Umbilical cord (tissue), 2 donors: ENCODE results near the gene ZC3H12D. TPM values are rescaled to one million over a fixed set of nuclear protein-coding genes. Genes with fewer than 3 reads are reported as not detected.
"Not testable (repeated sequence)": the region's sequence is repeated elsewhere in the genome, so short reads cannot be mapped to it uniquely, and the experiment has no call there.

Experiments used
- DNase-seq: peaks from one replicate; pipeline ENCODE4 v3.0.0-alpha.2; 2015; ENCODE audit warnings: low spot score
- total RNA-seq: library from RNA; depleted of rRNA; stranded (reverse); fragments of >200 nt; gene quantifications from one replicate; pipeline ENCODE4 v1.2.3, GENCODE V29; 2014; ENCODE audit warnings: low replicate concordance; ENCODE audit not compliant: insufficient read depth

Gene ZC3H12D
- total RNA-seq, 1 donor from 2014 or later, result 5.5 TPM

DNA sequence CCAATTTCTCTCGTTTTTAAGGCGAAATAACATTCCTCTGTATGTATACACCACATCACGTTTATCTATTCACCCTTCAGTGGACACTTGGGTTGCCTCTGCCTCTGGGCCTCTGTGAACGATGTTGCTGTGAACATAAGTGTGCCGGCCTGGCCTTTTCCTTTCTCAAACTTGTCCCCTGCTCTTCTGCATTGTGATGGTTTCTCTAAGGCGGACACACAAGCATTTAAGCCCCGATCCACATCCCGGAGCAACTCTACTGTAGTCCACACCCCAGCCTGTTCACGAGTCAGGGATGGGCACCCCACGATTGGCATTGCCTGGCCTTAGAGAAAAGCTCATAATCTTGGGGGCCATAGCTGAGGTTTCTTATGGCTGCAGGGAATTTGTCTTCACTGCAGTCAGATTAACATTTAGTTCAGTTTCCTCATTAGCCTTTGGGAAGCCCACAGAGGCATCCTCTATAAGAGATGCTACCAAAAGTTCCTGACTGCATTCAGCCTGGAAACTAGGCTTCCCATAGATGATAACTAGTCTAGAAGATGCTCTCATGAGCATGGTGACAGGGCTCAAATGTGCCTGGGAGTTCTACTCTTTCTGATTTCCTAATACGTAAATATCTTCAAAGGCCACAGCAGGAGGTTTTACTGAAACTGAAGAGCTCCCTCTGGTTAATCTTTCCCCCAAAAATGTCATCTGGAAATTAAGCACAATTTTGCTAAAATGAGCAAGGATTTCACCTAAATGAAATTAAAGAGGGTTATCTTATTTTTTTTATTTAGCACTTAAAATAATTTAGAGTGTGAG, 762 bp downstream of the ZC3H12D start:
- no peak for DNase-seq

DNA sequence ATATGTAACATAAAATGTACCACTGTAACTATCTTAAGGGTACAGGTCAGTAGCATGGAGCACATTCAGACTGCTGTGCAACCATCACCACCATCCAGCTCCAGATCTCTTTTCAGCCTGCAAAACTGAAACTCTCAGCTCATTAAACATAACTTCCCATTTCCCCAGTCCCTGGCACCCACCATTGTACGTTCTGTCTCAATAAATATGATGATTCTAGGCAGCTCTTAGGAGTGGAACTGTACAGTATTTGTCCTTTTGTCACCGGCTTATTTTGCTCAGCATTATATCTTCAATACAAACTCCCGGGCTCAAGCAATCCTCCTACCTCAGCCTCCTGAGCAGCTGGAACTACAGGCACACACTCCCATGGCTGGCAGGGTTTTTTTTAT, 1.5 kb downstream of the ZC3H12D start:
- DNase-seq, result no peak

DNA sequence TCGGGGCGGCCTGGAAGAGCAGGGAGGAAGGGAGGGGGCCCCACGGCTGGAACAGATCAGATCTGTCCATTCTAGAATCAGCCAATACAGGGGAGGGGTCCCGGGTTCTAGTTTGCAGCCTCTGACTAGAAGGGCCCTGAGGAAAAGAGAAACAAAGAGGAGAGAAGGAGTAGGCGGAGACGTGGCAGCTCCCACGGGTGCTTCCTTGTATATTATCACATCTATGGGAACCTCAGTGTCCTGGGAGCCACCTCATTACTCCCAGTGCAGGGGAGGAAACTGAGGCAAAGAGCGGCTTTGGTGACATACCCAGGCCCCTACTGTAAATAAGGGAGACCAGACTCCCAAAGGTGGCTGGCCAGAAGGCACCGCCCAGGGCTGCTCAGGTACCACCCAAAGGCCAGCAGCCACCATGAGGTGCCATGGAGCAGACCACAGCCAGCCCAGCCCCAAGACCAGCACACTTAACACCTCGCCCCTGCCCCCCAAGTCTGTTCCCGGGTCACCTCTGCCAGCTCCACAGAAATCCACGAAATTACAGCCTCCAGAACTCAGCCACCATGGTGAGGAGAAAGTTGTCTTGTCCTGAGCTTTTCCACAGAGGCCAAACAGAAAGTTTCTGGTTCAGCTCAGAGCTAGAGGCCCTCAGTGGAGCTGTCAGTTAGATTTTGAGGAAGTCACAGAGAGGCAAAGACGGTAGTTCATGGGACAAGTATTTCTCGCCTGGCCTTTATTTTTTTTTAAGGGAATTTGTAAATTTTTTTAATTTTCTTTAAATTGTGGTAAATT, 2.1 kb downstream of the ZC3H12D start:
- DNase-seq, result no peak

DNA sequence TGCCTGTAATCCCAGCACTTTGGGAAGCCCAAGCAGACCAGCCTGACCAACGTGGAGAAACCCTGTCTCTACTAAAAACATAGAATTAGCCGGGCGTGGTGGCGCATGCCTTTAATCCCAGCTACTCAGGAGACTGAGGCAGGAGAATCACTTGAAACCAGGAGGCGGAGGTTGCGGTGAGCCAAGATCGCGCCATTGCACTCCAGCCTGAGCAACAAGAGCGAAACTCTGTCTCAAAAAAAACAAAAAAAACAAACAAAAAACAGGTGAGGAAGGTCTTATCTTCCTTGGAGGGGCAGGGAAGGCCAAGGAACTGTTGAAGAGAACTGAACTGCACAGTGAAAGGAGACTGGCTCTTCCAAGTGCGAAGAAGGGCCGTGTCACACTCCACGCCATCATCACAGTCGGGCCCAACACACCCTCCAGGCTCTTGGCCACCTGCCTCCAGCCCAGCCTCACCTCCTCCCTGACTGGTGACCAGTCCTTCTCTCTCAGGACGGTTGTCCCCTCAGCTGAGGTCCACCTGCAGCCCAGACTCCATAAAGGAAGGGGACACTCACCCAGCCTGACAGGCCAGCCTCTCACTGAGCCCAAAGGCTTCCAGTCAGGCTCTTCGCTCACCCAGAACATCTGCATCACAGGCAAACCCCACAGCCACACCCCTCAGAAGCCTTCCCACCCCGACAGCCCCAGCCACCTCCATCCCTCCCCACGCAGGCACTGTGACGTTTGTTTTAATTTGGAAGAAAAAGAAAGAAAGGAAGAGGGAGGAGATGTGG, 4.1 kb downstream of the ZC3H12D start:
- DNase-seq, result no peak

DNA sequence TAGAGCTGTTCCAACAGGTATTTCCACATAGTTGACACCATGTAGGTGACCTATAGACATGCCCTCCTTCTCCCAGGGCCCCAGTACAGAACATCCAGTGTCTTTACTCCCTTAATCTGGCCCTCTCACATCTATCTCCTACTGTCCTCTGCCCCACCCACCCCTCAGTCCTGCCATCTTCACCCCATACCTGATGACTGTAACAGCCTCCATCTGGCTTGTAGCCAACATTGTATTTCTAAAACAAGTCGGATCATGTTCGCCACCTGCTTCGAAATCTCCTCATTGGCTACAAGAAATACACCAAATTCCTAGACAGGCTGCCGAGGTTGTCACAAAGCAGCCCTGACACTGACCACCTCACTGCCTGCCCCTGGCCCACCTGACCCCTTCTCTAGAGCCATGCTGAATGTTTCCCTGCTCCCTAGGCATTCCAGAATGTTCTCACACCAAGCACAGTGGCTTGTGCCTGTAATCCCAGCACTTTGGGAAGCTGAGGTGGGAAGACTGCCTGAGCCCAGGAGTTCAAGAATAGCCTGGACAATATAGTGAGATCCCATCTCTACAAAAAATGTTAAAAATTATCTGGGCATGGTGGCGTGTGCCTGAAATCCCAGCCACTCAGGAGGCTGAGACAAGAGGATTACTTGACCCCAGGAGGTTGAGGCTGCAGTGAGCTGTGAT, 6.0 kb downstream of the ZC3H12D start:
- peak; percentile 43 for DNase-seq

DNA sequence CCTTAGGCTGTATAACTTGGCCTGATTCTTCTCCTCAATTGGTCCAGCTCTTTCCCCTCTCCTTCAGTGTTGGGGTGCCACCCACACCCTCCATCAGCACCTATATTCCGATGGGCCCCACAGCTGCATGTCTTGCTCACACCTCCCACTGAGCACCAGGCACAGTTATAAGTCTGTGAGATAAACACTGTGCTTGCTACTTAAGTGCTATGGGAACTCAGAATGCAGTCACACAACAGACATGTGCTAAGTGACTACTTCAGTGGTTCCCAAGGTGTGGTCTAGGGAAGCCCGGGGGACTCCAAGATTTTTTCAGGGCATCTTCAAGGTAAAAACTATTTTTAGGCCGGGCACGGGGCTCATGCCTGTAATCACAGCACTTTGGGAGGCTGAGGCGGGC, 7.3 kb downstream of the ZC3H12D start:
- no peak for DNase-seq

DNA sequence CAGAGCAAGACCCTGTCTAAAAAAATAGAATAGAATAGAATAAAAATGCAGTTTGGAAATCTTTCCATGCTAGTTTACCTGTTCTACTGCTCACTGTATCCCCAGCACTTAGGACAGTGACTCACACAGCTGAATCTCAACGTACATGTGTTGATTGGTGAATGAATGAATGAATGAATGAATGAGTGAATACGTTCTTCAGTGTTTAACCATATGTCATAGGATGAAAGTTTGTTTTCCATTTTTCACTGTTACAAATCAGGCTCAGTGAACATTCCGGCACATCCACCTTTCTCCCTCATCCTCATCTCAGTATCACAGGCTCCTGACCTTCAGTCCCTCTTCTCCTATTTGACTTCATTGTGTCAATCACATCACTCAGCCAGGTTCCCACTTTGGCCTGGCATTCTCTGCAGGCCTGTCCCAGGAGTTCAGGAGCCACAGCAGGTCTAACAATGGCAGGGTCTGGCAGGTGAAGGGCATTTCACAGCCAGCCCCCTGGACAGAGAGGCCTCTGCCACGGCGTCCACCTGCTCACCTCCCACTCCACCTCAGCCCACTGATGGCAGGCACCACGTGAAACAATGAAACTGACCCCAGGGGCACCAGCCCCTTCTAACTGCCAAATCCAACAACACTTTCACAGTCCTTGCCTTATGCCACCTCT, 7.9 kb downstream of the ZC3H12D start:
- DNase-seq, result no peak

DNA sequence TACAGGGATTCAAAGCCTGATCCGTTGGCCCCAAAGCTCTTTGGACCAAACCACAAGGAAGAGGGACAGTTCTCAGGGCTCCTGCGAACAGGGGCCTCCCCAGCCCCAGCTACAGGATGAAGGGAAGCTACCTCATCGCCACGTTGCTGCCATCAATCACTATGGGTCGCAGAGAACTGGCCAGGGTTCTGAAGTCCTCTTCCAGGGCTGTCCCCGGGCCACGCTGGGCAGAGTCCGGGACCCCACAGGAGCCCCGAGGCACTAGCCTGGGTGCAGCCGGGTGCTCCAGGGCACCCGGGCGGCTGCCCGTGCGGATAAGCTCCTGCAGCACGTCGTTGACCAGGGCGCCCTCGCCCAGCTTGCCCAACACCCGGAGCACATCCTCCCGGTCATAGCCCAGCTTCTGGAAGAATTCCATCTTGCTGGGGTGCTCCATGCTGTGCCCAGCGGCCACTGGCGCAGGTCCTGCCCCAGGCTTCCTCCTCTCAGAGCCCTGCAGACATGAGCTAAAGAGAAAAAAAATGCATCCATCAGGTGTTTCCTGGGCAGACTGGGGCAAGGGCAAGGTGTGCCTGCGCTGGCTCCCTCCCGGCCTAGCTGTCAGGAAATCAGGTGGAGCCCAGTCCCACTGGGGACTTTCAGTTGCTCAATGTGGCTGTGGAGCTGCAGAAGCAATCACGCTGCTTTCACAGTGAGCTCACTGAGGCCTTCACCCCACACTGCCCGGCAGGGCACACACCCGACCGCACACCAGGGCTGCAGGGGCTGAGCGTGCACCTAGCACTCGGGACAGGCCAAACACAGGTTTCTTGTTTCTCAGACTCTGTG, 10.5 kb downstream of the ZC3H12D start:
- DNase-seq, result no peak

DNA sequence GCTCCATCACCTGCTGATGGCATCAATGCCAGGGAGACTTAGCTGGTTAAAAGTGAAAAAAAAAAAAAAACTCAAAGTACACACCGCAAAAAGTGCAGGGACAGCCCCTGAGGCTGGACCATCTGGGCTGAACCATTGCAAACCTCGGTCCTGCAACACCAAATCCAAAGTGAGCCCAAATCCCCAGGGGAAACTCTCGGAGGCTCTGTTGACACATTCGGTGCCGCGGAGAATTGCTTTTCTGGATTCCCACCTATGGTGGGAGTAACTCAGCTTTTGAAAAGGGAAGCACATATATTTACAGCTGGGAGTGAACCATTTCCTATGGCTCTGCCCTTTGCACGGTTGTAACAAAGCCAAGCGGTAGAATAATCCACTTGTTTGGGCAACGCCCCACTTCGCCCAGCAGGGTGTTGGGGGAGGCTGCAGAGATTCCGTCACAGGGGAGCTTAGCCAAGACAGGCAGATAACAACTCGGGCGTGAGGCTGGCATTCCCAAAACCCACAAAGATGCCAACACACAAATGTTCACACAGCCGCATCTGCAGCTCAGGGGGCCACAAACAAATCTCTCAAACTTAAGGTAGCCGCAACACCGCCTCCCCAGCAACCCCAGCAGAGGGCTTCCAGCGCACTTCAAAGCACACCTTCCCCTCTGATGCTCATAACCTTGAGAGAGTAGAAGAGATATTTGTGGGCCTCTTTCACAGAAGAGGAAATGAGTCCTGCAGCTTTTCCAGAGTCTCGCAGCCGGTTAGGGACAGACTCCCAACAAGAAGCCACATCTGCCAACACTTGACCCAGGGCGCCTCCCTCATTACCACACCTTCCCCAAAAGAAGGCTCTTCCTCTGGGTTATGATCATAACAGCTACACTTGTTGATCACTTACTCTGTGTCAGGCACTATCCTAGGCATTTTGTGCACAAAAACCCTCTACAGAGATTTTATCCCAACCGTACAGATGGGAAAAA, 11.4 kb downstream of the ZC3H12D start:
- DNase-seq, result no peak

DNA sequence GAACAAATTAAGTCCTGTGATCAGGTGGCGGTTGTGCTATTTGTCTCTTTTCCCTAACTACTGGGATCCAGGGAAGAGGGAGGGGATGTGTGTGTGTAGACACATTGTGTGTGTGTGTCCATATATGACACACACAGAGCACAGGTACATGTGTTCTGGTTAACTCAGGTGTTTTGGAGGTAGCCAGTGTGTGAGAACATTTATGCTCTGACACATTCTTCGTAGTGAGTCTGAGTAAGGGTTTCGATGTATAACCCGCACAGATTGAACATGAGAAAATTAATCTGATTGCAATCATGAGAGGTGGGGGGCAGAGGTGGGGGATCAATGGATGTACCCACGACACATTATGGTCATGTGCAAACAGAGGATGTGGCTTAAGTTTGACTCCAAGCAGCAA, 12.6 kb downstream of the ZC3H12D start:
- DNase-seq, result no peak

DNA sequence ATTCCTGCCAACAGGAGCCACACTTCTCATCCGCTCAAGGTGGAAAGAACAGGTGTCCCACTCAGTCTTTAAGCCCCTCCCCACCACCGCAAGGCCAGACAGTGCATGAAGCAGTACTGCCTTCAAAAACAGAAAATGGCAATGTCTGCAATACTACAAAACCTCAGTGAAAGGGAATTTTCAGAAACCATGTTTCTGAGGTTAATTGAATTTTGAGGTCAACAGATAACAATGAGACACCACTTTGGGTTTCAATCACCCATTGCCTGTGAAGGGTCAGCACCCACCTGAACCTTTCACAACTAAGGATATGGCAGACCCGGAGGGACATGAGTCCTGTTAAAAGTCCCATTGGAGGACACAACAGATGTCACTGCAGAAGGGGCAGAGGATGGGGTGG, 13.0 kb downstream of the ZC3H12D start:
- DNase-seq, result no peak

DNA sequence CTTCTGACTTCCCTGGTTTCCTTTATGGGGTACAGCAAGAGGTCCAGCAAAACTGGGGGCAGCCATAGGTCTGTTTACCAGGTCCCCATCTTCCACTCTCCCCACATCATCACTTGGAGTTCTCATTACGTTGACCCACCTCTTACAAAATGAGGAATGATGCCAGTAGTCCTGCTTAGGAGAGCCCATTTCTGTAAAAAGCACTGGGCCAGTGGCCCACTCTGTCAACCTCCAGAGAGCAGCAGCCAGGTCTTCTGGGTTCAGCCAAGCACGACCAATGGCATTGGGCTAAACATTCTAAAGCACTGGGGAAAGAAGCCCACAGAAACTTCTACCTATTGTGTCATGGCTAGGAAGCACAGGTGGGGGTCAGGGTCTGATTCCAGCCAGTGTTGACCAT, 13.9 kb downstream of the ZC3H12D start:
- DNase-seq, result no peak

DNA sequence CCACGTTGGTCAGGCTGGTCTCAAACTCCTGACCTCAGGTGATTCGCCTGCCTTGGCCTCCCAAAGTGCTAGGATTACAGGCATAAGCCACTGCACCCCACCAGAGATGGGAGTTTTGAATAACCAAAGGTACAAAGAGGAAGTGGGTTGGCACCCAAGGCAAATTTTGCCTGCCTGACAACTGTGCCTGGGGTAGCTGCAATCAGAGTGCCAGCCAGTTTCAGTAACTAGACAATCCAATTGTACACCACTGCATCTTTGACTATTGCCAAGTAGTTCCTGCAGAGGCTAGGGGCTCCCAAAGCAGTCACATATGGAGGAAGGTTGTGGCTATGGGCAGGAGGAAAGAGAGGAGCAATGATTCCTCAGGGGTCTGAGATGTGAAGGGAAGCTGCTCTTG, 16.6 kb downstream of the ZC3H12D start:
- no peak for DNase-seq

DNA sequence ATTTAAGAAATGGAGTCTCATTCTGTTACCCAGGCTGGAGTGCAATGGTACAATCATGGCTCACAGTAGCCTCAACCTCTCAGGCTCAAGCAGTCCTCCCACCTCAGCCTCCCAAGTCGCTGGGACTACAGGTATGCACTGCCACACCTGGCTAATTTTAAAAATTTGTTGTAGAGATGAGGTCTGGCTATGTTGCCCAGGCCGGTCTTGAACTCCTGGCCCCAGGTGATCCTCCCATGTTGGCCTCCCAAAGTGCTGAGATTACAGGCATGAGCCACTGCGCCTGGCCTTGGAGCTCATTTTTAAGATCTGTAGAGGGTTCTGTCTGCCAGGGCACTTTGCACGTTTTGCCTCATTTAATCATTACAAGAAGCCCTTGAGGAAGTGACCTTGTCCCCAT, 17.5 kb downstream of the ZC3H12D start:
- DNase-seq, result no peak

DNA sequence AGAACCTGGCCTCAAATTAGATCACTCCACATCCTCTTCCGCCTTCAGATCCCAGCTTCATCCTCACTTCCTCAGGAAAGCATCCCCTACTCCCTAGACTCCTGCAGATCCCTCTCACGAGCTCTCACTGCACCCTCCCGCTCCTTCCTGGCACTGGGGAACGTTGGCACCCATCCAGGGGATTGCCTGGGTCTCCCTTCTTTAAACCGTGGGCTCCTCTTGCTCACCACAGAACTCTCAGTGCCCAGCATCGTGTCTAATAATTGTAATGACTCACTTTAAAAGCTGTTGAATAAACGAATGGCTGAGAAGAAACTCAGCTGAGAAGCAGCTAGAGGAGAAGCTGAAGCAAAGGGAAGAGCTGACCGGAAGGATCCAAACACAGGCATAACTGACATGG, 20.4 kb downstream of the ZC3H12D start:
- no peak for DNase-seq

DNA sequence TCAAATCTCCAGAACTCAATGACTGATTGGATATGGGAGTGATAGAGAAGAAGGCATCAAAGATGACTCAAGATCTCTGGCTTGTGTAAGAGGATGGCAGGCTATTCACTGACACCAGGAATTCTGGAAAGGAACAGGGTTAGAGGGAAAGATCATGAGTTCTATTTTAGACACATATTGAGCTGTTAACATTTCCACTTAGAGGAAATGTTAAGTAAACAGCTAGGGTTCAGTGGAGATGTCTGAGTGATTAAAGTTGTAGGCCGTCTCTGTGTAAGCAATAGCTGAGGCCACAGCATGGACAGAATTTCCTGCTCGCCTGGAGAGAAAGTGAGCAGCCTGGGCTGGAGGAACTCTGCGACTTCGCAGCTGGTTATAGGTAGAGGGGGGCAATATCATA, 21.0 kb downstream of the ZC3H12D start:
- DNase-seq, result no peak

DNA sequence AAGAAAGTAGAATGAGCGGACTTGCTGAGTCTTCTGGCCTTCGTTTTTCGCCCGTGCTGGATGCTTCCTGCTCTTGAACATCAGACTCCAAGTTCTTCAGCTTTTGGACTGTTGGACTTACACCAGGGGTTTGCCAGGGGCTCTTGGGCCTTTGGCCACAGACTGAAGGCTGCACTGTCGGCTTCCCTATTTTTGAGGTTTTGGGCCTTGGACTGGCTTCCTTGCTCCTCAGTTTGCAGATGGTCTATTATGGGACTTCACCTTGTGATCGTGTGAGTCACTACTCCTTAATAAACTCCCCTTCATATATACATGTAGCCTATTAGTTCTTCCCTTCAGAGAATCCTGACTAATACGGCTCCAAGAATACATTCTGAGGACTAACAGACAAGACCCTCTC, 22.1 kb downstream of the ZC3H12D start:
- DNase-seq, result not testable (repeated sequence)

DNA sequence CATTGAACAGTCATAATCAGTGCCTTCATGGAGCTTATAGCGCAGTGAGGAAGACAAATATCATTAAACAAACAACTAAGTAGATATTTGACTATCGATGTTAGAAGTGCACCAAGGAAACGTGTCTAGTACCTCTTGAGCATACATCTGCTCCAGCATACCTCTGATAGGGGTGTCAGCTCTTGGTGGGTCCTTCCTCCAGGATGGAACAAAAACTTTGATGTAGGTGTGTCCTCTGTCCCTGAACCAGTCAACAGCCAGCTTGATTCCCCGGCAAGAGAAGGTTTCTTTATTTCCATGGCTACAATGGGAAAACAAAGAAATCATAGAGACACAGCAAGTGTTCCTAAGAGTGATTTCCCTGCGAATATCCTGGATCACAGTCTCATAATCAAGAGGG, 23.1 kb downstream of the ZC3H12D start:
- no peak for DNase-seq

DNA sequence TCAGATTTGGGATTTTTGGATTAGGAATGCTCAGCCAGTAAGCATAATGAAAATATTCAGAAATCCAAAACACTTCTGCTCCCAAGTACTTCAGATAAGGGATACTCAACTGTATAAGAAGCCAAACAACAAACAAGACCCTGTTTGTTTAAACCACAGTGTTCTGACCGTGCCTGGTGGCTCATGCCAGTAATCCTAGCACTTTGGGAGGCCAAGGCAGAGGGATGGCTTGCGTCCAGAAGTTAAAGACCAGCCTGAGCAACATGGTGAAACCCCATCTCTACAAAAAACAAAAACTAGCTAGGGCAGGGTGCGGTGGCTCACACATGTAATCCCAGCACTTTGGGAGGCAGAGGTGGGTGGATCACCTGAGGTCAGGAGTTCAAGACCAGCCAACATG, 24.6 kb downstream of the ZC3H12D start:
- not testable (repeated sequence) for DNase-seq
